Small intestine (tissue), 7 donors: ENCODE data around the gene MPL. TPM values are rescaled to one million over a fixed set of nuclear protein-coding genes. Genes with fewer than 3 reads are reported as not detected.

ENCODE experiments used
- DNase-seq, 2 donors: peaks; one replicate each; pipeline versions ENCODE4 v3.0.0 to v3.0.0-alpha.2; 2013
- FAIRE-seq: peaks from 2 replicates; lab custom pipeline; 2012; peaks lifted over from hg19 to GRCh38; lab: Jason Lieb, UNC
- H3K27ac ChIP-seq, 3 donors: one replicate each; pipeline ENCODE4 v1.5.1; 2013; ENCODE audit warnings: low read length in 2 of 3, mild to moderate bottlenecking in 2 of 3, control low read depth in 1 of 3, inconsistent platforms in 1 of 3, low read depth in 1 of 3, moderate library complexity in 1 of 3
- H3K27me3 ChIP-seq, 3 donors: one replicate each; pipeline ENCODE4 v1.6.1; 2013; ENCODE audit warnings: low read length in 3 of 3, inconsistent platforms in 1 of 3; ENCODE audit not compliant: control insufficient read depth in 3 of 3, insufficient read depth in 3 of 3
- H3K36me3 ChIP-seq, 3 donors: one replicate each; pipeline ENCODE4 v1.6.1; 2013; ENCODE audit warnings: low read length in 3 of 3, inconsistent platforms in 1 of 3, low read depth in 1 of 3, mild to moderate bottlenecking in 1 of 3, moderate library complexity in 1 of 3; ENCODE audit not compliant: control insufficient read depth in 3 of 3, insufficient read depth in 2 of 3
- H3K4me1 ChIP-seq, 3 donors: one replicate each; pipeline ENCODE4 v1.6.1; 2013; ENCODE audit warnings: low read length in 2 of 3, inconsistent platforms in 1 of 3, low read depth in 1 of 3, mild to moderate bottlenecking in 1 of 3, moderate library complexity in 1 of 3; ENCODE audit not compliant: control insufficient read depth in 3 of 3, insufficient read depth in 2 of 3
- H3K4me3 ChIP-seq, 3 donors: one replicate each; pipeline ENCODE4 v1.5.1; 2013; ENCODE audit warnings: low read length in 3 of 3, control low read depth in 1 of 3, inconsistent platforms in 1 of 3, low read depth in 1 of 3, mild to moderate bottlenecking in 1 of 3, moderate library complexity in 1 of 3
- H3K9me3 ChIP-seq, 2 donors: one replicate each; pipeline ENCODE4 v1.6.1; 2013; ENCODE audit warnings: low read depth in 1 of 2, low read length in 1 of 2; ENCODE audit not compliant: control insufficient read depth in 2 of 2, insufficient read depth in 1 of 2
- WGBS, 3 donors: extraction: QIAGEN DNeasy Blood & Tissue Kit; methylation state at CpG; one replicate each; pipeline ENCODE4 v1.1.7; 2013; 5-methylcytosine and 5-hydroxymethylcytosine counted together
- polyA plus RNA-seq, 4 donors: library from polyadenylated mRNA; stranded (reverse) in 3 of 4; unstranded in 1 of 4; fragments of 200-250 nt in 3 of 4; fragments of 120-200 nt in 1 of 4; gene quantifications; one replicate each; pipeline versions ENCODE4 v1.2.1 to v1.2.3, GENCODE V29; 2013
- donor health status: healthy with polysubstance abuse.
- donor health status: control.
- donor health status: control.
- donor health status: Bipolar disorder and iron deficiency.
- donor health status: healthy.

The MPL gene
- polyA plus RNA-seq, 4 donors = 0.16 TPM; not detected in 3

- H3K9me3 ChIP-seq = no peaks in the 10 kb centered on the region
- H3K4me1 ChIP-seq = peaks cover 0 to 34% (median 3%) of the 10 kb centered on the region in 3 donors
- 40 to 53% (median 44%) methylated on average over 4 of the region's 4 CpGs for WGBS, 3 donors
- no peaks in the 10 kb centered on the region for H3K36me3 ChIP-seq
- DNase-seq = peak in 1 of 2 donors; percentile 37
- no peak overlapping the region for H3K4me3 ChIP-seq
- no peak for FAIRE-seq
- no peaks in the 10 kb centered on the region for H3K27me3 ChIP-seq
- peak overlapping the region in 1 of 3 donors; percentile 64 for H3K27ac ChIP-seq
These were observed 6.7 kb downstream of the MPL start for GRCh38 chr1:43344267-43344850.

GRCh38 chr1:43345120-43345519, 7.5 kb downstream of the MPL start:
- H3K36me3 ChIP-seq = no peaks in the 10 kb centered on the region
- WGBS, 3 donors = 10 to 40% (median 28%) methylated on average over 3 of the region's 3 CpGs
- no peak overlapping the region for H3K4me3 ChIP-seq
- no peaks in the 10 kb centered on the region for H3K9me3 ChIP-seq
- H3K27me3 ChIP-seq = no peaks in the 10 kb centered on the region
- FAIRE-seq (no peak), DNase-seq (peak; percentile 81 to 95)
- peaks cover 0 to 40% (median 3%) of the 10 kb centered on the region in 3 donors for H3K4me1 ChIP-seq
- H3K27ac ChIP-seq = peak overlapping the region; percentile 53 to 74 (median 64)

- H3K9me3 ChIP-seq = no peaks in the 10 kb centered on the region
- no peak overlapping the region for H3K4me3 ChIP-seq
- H3K36me3 ChIP-seq = no peaks in the 10 kb centered on the region
- no peak overlapping the region for H3K27ac ChIP-seq
- H3K4me1 ChIP-seq = peaks cover 0 to 31% (median 3%) of the 10 kb centered on the region in 3 donors
- DNase-seq = no peak
- no peaks in the 10 kb centered on the region for H3K27me3 ChIP-seq
- no peak for FAIRE-seq
- 87 to 95% (median 90%) methylated on average over 5 of the region's 5 CpGs for WGBS, 3 donors
These were observed 9.0 kb downstream of the MPL start for GRCh38 chr1:43346636-43347035.

- Histone ChIP-seq H3K4me3 (peak overlapping the region in 2 of 3 donors; percentile 54), H3K9me3 (no peaks in the 10 kb centered on the region), H3K4me1 (peaks cover 0 to 31% (median 3%) of the 10 kb centered on the region in 3 donors), H3K36me3 (no peaks in the 10 kb centered on the region), H3K27ac (peak overlapping the region; percentile 96 to 97 (median 97)), H3K27me3 (no peaks in the 10 kb centered on the region)
- FAIRE-seq (no peak), DNase-seq (peak in 1 of 2 donors; percentile 52)
- 20 to 36% (median 27%) methylated on average over 22 of the region's 22 CpGs for WGBS, 3 donors
These were observed 10.8 kb downstream of the MPL start for GRCh38 chr1:43348343-43348808.

- WGBS, 3 donors = 8 to 27% (median 19%) methylated on average over 49 to 72 of the region's 72 CpGs
- Histone ChIP-seq H3K4me3 (peak overlapping the region; percentile 28 to 58 (median 54)), H3K4me1 (peaks cover 0 to 30% (median 3%) of the 10 kb centered on the region in 3 donors), H3K36me3 (no peaks in the 10 kb centered on the region), H3K9me3 (no peaks in the 10 kb centered on the region), H3K27ac (peak overlapping the region; percentile 96 to 97 (median 97)), H3K27me3 (no peaks in the 10 kb centered on the region)
- FAIRE-seq (no peak), DNase-seq (peak; percentile 93 to 96)
These were observed 11.4 kb downstream of the MPL start for GRCh38 chr1:43348809-43349593.

GRCh38 chr1:43349594-43350306, 12.1 kb downstream of the MPL start:
- Histone ChIP-seq H3K9me3 (no peaks in the 10 kb centered on the region), H3K4me3 (peak overlapping the region in 2 of 3 donors; percentile 54 to 58), H3K4me1 (peaks cover 0 to 22% (median 0%) of the 10 kb centered on the region in 3 donors), H3K36me3 (no peaks in the 10 kb centered on the region), H3K27me3 (no peaks in the 10 kb centered on the region), H3K27ac (peak overlapping the region; percentile 96 to 97 (median 97))
- DNase-seq (no peak), FAIRE-seq (no peak)
- 30 to 51% (median 43%) methylated on average over 11 of the region's 11 CpGs for WGBS, 3 donors

GRCh38 chr1:43350976-43351375, 13.4 kb downstream of the MPL start:
- 88 to 92% (median 90%) methylated on average over 1 of the region's 1 CpG for WGBS, 3 donors
- Histone ChIP-seq H3K27ac (no peak overlapping the region), H3K9me3 (no peaks in the 10 kb centered on the region), H3K27me3 (no peaks in the 10 kb centered on the region), H3K4me1 (peaks cover 0 to 12% (median 0%) of the 10 kb centered on the region in 3 donors), H3K36me3 (no peaks in the 10 kb centered on the region), H3K4me3 (no peak overlapping the region)
- no peak for FAIRE-seq
- DNase-seq = no peak
